KOPT-K1 (cell line): ENCODE data around the gene MAGEA2.
"Not testable (repeated sequence)": the region's sequence is repeated elsewhere in the genome, so short reads cannot be mapped to it uniquely, and the experiment has no call there.

Source experiments
- H3K27ac ChIP-seq: fragments of 200-600 bp; sonication (generic); 2 replicates; pipeline ENCODE4 v1.5.1; 2016; ENCODE audit warnings: antibody characterized with exemption, mild to moderate bottlenecking, low read depth, low read length; ENCODE audit not compliant: poor library complexity, severe bottlenecking
- H3K36me3 ChIP-seq: fragments of 200-600 bp; sonication (generic); 2 replicates; pipeline ENCODE4 v1.5.1; 2017; ENCODE audit warnings: antibody characterized with exemption, mild to moderate bottlenecking, low read length, moderate library complexity; ENCODE audit not compliant: insufficient read depth
- H3K9me3 ChIP-seq: fragments of 200-600 bp; sonication (generic); 2 replicates; pipeline ENCODE4 v1.5.1; 2017; ENCODE audit warnings: antibody characterized with exemption, low read length, mild to moderate bottlenecking; ENCODE audit not compliant: insufficient read depth, poor library complexity, severe bottlenecking

Gene MAGEA2

GRCh38 chrX:152753686-152754650 lies at the start of gene MAGEA2:
Gene MAGEA2 (minus strand): TSS chrX:152753842. CDS start chrX:152751363, 2,479 bp downstream.
- H3K9me3 ChIP-seq, H3K27ac ChIP-seq, H3K36me3 ChIP-seq: not testable (repeated sequence)

- no peaks in the 10 kb centered on the region for H3K9me3 ChIP-seq
Observed at GRCh38 chrX:152798945-152799344, 45.3 kb upstream of the MAGEA2 start.

GRCh38 chrX:152787062-152787461 lies 33.4 kb upstream of the MAGEA2 start:
- H3K9me3 ChIP-seq, H3K27ac ChIP-seq, H3K36me3 ChIP-seq: not testable (repeated sequence)

More at GRCh38 chrX:152798945-152799344, 45.3 kb upstream of the MAGEA2 start:
- Histone ChIP-seq H3K36me3 (no peaks in the 10 kb centered on the region), H3K27ac (no peak overlapping the region)

- not testable (repeated sequence) for H3K36me3 ChIP-seq
Observed at GRCh38 chrX:152769549-152770289, 16.1 kb upstream of the MAGEA2 start, which contains the start of gene MAGEA6. Gene MAGEA6 (minus strand): TSS chrX:152769689. CDS start chrX:152767650, 2,039 bp downstream.

GRCh38 chrX:152766562-152766961 lies 12.9 kb upstream of the MAGEA2 start:
- H3K36me3 ChIP-seq, H3K27ac ChIP-seq, H3K9me3 ChIP-seq: not testable (repeated sequence)

More at GRCh38 chrX:152769549-152770289, 16.1 kb upstream of the MAGEA2 start, which contains the start of gene MAGEA6:
- not testable (repeated sequence) for H3K27ac ChIP-seq, H3K9me3 ChIP-seq

GRCh38 chrX:152761582-152761981 lies 7.9 kb upstream of the MAGEA2 start:
- not testable (repeated sequence) for H3K27ac ChIP-seq, H3K9me3 ChIP-seq, H3K36me3 ChIP-seq

GRCh38 chrX:152759544-152759943 lies 5.9 kb upstream of the MAGEA2 start:
- not testable (repeated sequence) for H3K9me3 ChIP-seq

GRCh38 chrX:152758918-152759317 lies 5.3 kb upstream of the MAGEA2 start, which contains the start of gene CSAG3:
Gene CSAG3 (plus strand): TSS chrX:152759218.
- not testable (repeated sequence) for H3K36me3 ChIP-seq, H3K9me3 ChIP-seq, H3K27ac ChIP-seq

More at GRCh38 chrX:152759544-152759943, 5.9 kb upstream of the MAGEA2 start:
- H3K27ac ChIP-seq, H3K36me3 ChIP-seq: not testable (repeated sequence)

- not testable (repeated sequence) for H3K27ac ChIP-seq, H3K9me3 ChIP-seq, H3K36me3 ChIP-seq
Observed at GRCh38 chrX:152754871-152755270, 1.2 kb upstream of the MAGEA2 start.

- Histone ChIP-seq H3K9me3 (no peaks in the 10 kb centered on the region), H3K27ac (no peak overlapping the region), H3K36me3 (no peaks in the 10 kb centered on the region)
Observed at GRCh38 chrX:152738560-152738959, 15.1 kb downstream of the MAGEA2 start.

- H3K9me3 ChIP-seq, H3K27ac ChIP-seq, H3K36me3 ChIP-seq: not testable (repeated sequence)
Observed at GRCh38 chrX:152736528-152736927, 17.1 kb downstream of the MAGEA2 start.

GRCh38 chrX:152735860-152736511 lies 17.7 kb downstream of the MAGEA2 start:
- no peaks in the 10 kb centered on the region for H3K36me3 ChIP-seq
- H3K9me3 ChIP-seq, result no peaks in the 10 kb centered on the region
- no peak overlapping the region for H3K27ac ChIP-seq

- Histone ChIP-seq H3K9me3 (no peaks in the 10 kb centered on the region), H3K27ac (no peak overlapping the region), H3K36me3 (no peaks in the 10 kb centered on the region)
Observed at GRCh38 chrX:152735101-152735500, 18.5 kb downstream of the MAGEA2 start.

GRCh38 chrX:152734143-152734858 lies 19.3 kb downstream of the MAGEA2 start:
- not testable (repeated sequence) for H3K36me3 ChIP-seq, H3K9me3 ChIP-seq, H3K27ac ChIP-seq
